GM23338 (cell line): ENCODE data around the gene RGL1. TPM values are rescaled to one million over a fixed set of nuclear protein-coding genes. Genes with fewer than 3 reads are reported as not detected.

ENCODE experiments used
- ATAC-seq: fragments of 200-7000 bp; cut with Tn5 transposase; 3 replicates; pipeline ENCODE4 v1.9.1; 2020
- DNase-seq: peaks from one replicate; pipeline ENCODE4 v3.0.0-alpha.2; 2015; ENCODE audit warnings: low spot score
- H2AFZ ChIP-seq: fragments of 200-600 bp; sonication (generic); 2 replicates; pipeline ENCODE4 v1.8.0; 2016; ENCODE audit warnings: antibody characterized with exemption, mild to moderate bottlenecking, moderate library complexity
- H3F3A ChIP-seq: fragments of 200-600 bp; sonication (generic); replicated peaks from 2 replicates; pipeline ENCODE4 v1.8.0; 2017; ENCODE audit warnings: antibody characterized with exemption, mixed run types, low read depth
- H3K27ac ChIP-seq: fragments of 200-600 bp; sonication (generic); 2 replicates; pipeline ENCODE4 v1.6.1; 2016; ENCODE audit warnings: low read depth
- H3K27me3 ChIP-seq: fragments of 200-600 bp; sonication (generic); 2 replicates; pipeline ENCODE4 v1.8.0; 2016; ENCODE audit warnings: mild to moderate bottlenecking, mixed run types, moderate library complexity; ENCODE audit not compliant: insufficient read depth
- H3K36me3 ChIP-seq: fragments of 200-600 bp; sonication (generic); 2 replicates; pipeline ENCODE4 v1.8.0; 2016; ENCODE audit warnings: mild to moderate bottlenecking; ENCODE audit not compliant: insufficient read depth
- H3K4me1 ChIP-seq: fragments of 200-600 bp; sonication (generic); 2 replicates; pipeline ENCODE4 v1.8.0; 2016; ENCODE audit warnings: mild to moderate bottlenecking, moderate library complexity; ENCODE audit not compliant: insufficient read depth
- H3K4me2 ChIP-seq: fragments of 200-600 bp; sonication (generic); 2 replicates; pipeline ENCODE4 v1.7.1; 2017; ENCODE audit warnings: mixed run types
- H3K4me3 ChIP-seq: fragments of 200-600 bp; sonication (generic); 2 replicates; pipeline ENCODE4 v1.6.1; 2016; ENCODE audit warnings: mixed run types
- H3K79me2 ChIP-seq: fragments of 200-600 bp; sonication (generic); replicated peaks from 2 replicates; pipeline ENCODE4 v1.8.0; 2017; ENCODE audit warnings: mild to moderate bottlenecking; ENCODE audit not compliant: insufficient read depth
- H3K9me2 ChIP-seq: fragments of 200-600 bp; sonication (generic); 2 replicates; pipeline ENCODE4 v1.8.0; 2017; ENCODE audit not compliant: insufficient read depth
- H4K20me1 ChIP-seq: fragments of 200-600 bp; sonication (generic); replicated peaks from 2 replicates; pipeline ENCODE4 v1.8.0; 2017; ENCODE audit warnings: mild to moderate bottlenecking; ENCODE audit not compliant: insufficient read depth
- H3K27ac Mint-ChIP-seq: 2 replicates; pipeline ENCODE4 v1.8.0; 2020; ENCODE audit warnings: inconsistent platforms, mild to moderate bottlenecking, moderate library complexity, mixed read lengths
- H3K27me3 Mint-ChIP-seq: 3 replicates; pipeline ENCODE4 v1.8.0; 2022; ENCODE audit warnings: low read depth, mild to moderate bottlenecking, moderate library complexity, mixed read lengths, inconsistent platforms; ENCODE audit not compliant: insufficient read depth, poor library complexity
- H3K36me3 Mint-ChIP-seq: 3 replicates; pipeline ENCODE4 v1.8.0; 2021; ENCODE audit warnings: low read depth, mild to moderate bottlenecking, inconsistent platforms, moderate library complexity, mixed read lengths
- H3K4me1 Mint-ChIP-seq: 3 replicates; pipeline ENCODE4 v1.8.0; 2020; ENCODE audit warnings: mild to moderate bottlenecking, inconsistent platforms, mixed read lengths
- H3K4me3 Mint-ChIP-seq: 3 replicates; pipeline ENCODE4 v1.8.0; 2021; ENCODE audit warnings: moderate library complexity, mild to moderate bottlenecking, inconsistent platforms, mixed read lengths
- H3K9me3 Mint-ChIP-seq: 3 replicates; pipeline ENCODE4 v1.8.0; 2020; ENCODE audit warnings: moderate library complexity, mild to moderate bottlenecking, inconsistent platforms, mixed read lengths
- CREB1 ChIP-seq: fragments of 250-450 bp; sonication (Bioruptor Pico); IDR thresholded peaks from 2 replicates; pipeline ENCODE4 v1.5.0; 2020; ENCODE audit warnings: low read depth, mild to moderate bottlenecking, moderate library complexity
- CTCF ChIP-seq, 2 experiments: fragments of 200-600 bp in 1 of 2; sonication (generic) in 1 of 2; conservative IDR thresholded peaks; 2 replicates each; pipeline versions ENCODE4 v1.5.1 to v1.6.1; 2016 to 2017; ENCODE audit warnings: antibody characterized with exemption in 2 of 2, low read depth in 2 of 2, mild to moderate bottlenecking in 2 of 2, moderate library complexity in 1 of 2
- ETS1 ChIP-seq: IDR thresholded peaks from 2 replicates; pipeline ENCODE4 v1.6.1; 2016; ENCODE audit warnings: antibody characterized with exemption
- EZH2 ChIP-seq: fragments of 200-600 bp; sonication (generic); IDR thresholded peaks from one replicate; pipeline ENCODE4 v1.8.0; 2017; ENCODE audit warnings: antibody characterized with exemption, mild to moderate bottlenecking, low read depth; ENCODE audit not compliant: unreplicated experiment
- EZH2phosphoT487 ChIP-seq: fragments of 200-600 bp; sonication (generic); IDR thresholded peaks from one replicate; pipeline ENCODE4 v1.8.1; 2018; ENCODE audit warnings: antibody characterized with exemption; ENCODE audit not compliant: unreplicated experiment
- JUNB ChIP-seq: IDR thresholded peaks from one replicate; pipeline ENCODE4 v1.6.1; 2016; ENCODE audit warnings: antibody characterized with exemption; ENCODE audit not compliant: unreplicated experiment
- NANOG ChIP-seq: IDR thresholded peaks from 2 replicates; pipeline ENCODE4 v1.6.1; 2016; ENCODE audit warnings: antibody characterized with exemption, borderline replicate concordance
- POLR2AphosphoS5 ChIP-seq: IDR thresholded peaks from 2 replicates; pipeline ENCODE4 v1.6.1; 2016; ENCODE audit warnings: antibody characterized with exemption, low read depth
- REST ChIP-seq: IDR thresholded peaks from one replicate; pipeline ENCODE4 v1.6.1; 2018; ENCODE audit warnings: antibody characterized with exemption; ENCODE audit not compliant: unreplicated experiment
- STAT1 ChIP-seq: IDR thresholded peaks from one replicate; pipeline ENCODE4 v1.6.1; 2016; ENCODE audit warnings: antibody characterized with exemption; ENCODE audit not compliant: unreplicated experiment
- ZNF114 ChIP-seq: fragments of 250-450 bp; sonication (Bioruptor Pico); IDR thresholded peaks from 2 replicates; pipeline ENCODE4 v1.5.0; 2020; ENCODE audit warnings: mild to moderate bottlenecking, moderate library complexity
- ZNF462 ChIP-seq: fragments of 250-450 bp; sonication (Bioruptor Pico); IDR thresholded peaks from 2 replicates; pipeline ENCODE4 v1.5.0; 2020; ENCODE audit warnings: mild to moderate bottlenecking, moderate library complexity
- polyA plus RNA-seq: library from polyadenylated mRNA; unstranded; fragments of >200 nt; fragmentation: Nextera tagmentation; extraction: Ambion mirVana; gene quantifications from 2 replicates; pipeline ENCODE4 v1.2.1, GENCODE V29; 2016
- total RNA-seq: library from RNA; depleted of rRNA; stranded (reverse); fragments of >200 nt; shearing (Covaris generic); gene quantifications from 2 replicates; pipeline ENCODE4 v1.2.3, GENCODE V29; 2014

RGL1 gene
- total and polyA plus RNA-seq, 2 experiments from 2014 or later, result 0.91 to 2.6 TPM

GRCh38 chr1:183831311-183831710, 26.4 kb downstream of the RGL1 start:
- TF ChIP-seq EZH2 (no peak), ZNF462 (CRISPR knock-in tag) (no peak), JUNB (no peak), ZNF114 (no peak), ETS1 (no peak), STAT1 (no peak), POLR2AphosphoS5 (no peak), REST (no peak), CREB1 (CRISPR knock-in tag) (no peak), EZH2phosphoT487 (no peak), NANOG (no peak), CTCF (conservative IDR thresholded peaks at IDR 0.05; ENCODE audit: low read depth in 2 of 2) (no peak)
- ATAC-seq, result no peak
- H2AFZ ChIP-seq, result no peak overlapping the region

More at GRCh38 chr1:183831311-183831710, 26.4 kb downstream of the RGL1 start:
- H3K79me2 ChIP-seq, result no peaks in the 10 kb centered on the region
- no peak overlapping the region for H3K27ac ChIP-seq
- no peak overlapping the region for H3K4me3 ChIP-seq
- no peak overlapping the region for H3K27ac Mint-ChIP-seq
- DNase-seq, result no peak
- peaks cover 1% of the 10 kb centered on the region for H3K27me3 Mint-ChIP-seq
- H3K4me2 ChIP-seq, result no peak overlapping the region
- H3K4me1 Mint-ChIP-seq, result no peaks in the 10 kb centered on the region; the same call in 2 of the 3 replicates
- no peaks in the 10 kb centered on the region for H3K4me1 ChIP-seq
- H3K4me3 Mint-ChIP-seq, result no peak overlapping the region
- H3K27me3 ChIP-seq, result no peaks in the 10 kb centered on the region
- no peaks in the 10 kb centered on the region for H3K36me3 ChIP-seq
- no peaks in the 10 kb centered on the region for H3F3A ChIP-seq
- H3K9me2 ChIP-seq, result no peaks in the 10 kb centered on the region
- H3K9me3 Mint-ChIP-seq, result no peaks in the 10 kb centered on the region
- no peaks in the 10 kb centered on the region for H4K20me1 ChIP-seq
- no peaks in the 10 kb centered on the region for H3K36me3 Mint-ChIP-seq
